HepG2 (cell line): Measurements from ENCODE around the gene INAFM1. TPM values are rescaled to one million over a fixed set of nuclear protein-coding genes. Genes with fewer than 3 reads are reported as not detected.

Source experiments
- ATF7-NPFF ChIP-seq: sonication (generic); formaldehyde crosslinking; IDR thresholded peaks from 2 replicates; pipeline ENCODE4 v1.8.1; 2023; ENCODE audit warnings: mild to moderate bottlenecking, low read depth, missing genetic modification reagents, moderate library complexity
- DPF2 ChIP-seq: sonication (generic); formaldehyde crosslinking; IDR thresholded peaks from 2 replicates; pipeline ENCODE4 v1.4.0; 2020; ENCODE audit warnings: mild to moderate bottlenecking, low read depth, missing genetic modification reagents, borderline replicate concordance
- ETV6 ChIP-seq: sonication (generic); formaldehyde crosslinking; conservative IDR thresholded peaks from 2 replicates; pipeline ENCODE4 v1.4.0; 2020; ENCODE audit warnings: missing genetic modification reagents
- FOXC1 ChIP-seq: sonication (generic); formaldehyde crosslinking; IDR thresholded peaks from 2 replicates; pipeline ENCODE4 v1.8.0; 2022; ENCODE audit warnings: mild to moderate bottlenecking, missing genetic modification reagents, borderline replicate concordance
- HHEX ChIP-seq: IDR thresholded peaks from 2 replicates; pipeline ENCODE4 v1.6.1; 2016; ENCODE audit warnings: control low read depth
- JDP2 ChIP-seq: sonication (generic); formaldehyde crosslinking; IDR thresholded peaks from 2 replicates; pipeline ENCODE4 v1.8.1; 2022; ENCODE audit warnings: missing genetic modification reagents, borderline replicate concordance
- MAFG ChIP-seq: sonication (generic); formaldehyde crosslinking; IDR thresholded peaks from 2 replicates; pipeline ENCODE4 v1.5.1; 2020; ENCODE audit warnings: mild to moderate bottlenecking, missing genetic modification reagents
- MYNN ChIP-seq: sonication (generic); formaldehyde crosslinking; IDR thresholded peaks from 2 replicates; pipeline ENCODE4 v1.4.0; 2020; ENCODE audit warnings: mild to moderate bottlenecking, low read depth, missing genetic modification reagents
- RARG ChIP-seq: sonication (generic); formaldehyde crosslinking; IDR thresholded peaks from 2 replicates; pipeline ENCODE4 v1.4.0; 2020; ENCODE audit warnings: low read depth, mild to moderate bottlenecking, missing genetic modification reagents
- SATB2 ChIP-seq: sonication (generic); formaldehyde crosslinking; IDR thresholded peaks from 2 replicates; pipeline ENCODE4 v1.5.0; 2020; ENCODE audit warnings: missing genetic modification reagents
- ZNF30 ChIP-seq: sonication (generic); formaldehyde crosslinking; IDR thresholded peaks from 2 replicates; pipeline ENCODE4 v1.5.0; 2020; ENCODE audit warnings: mild to moderate bottlenecking, missing genetic modification reagents
- ZNF331 ChIP-seq: sonication (generic); formaldehyde crosslinking; IDR thresholded peaks from 2 replicates; pipeline ENCODE4 v1.4.0; 2020; ENCODE audit warnings: missing genetic modification reagents
- ZNF501 ChIP-seq: sonication (generic); formaldehyde crosslinking; IDR thresholded peaks from 2 replicates; pipeline ENCODE4 v1.5.1; 2020; ENCODE audit warnings: mild to moderate bottlenecking, moderate library complexity, missing genetic modification reagents
- ZNF614 ChIP-seq: IDR thresholded peaks from 2 replicates; pipeline ENCODE4 v1.6.1; 2018; ENCODE audit warnings: missing biosample characterization, missing genetic modification reagents, inconsistent platforms, borderline replicate concordance
- ZSCAN31 ChIP-seq: sonication (generic); formaldehyde crosslinking; IDR thresholded peaks from 2 replicates; pipeline ENCODE4 v1.5.0; 2020; ENCODE audit warnings: low read depth, mild to moderate bottlenecking, missing genetic modification reagents
- polyA plus RNA-seq, 8 experiments: library from polyadenylated mRNA; depleted of rRNA in 3 of 8; stranded (reverse) in 7 of 8; unstranded in 1 of 8; fragments of >200 nt; fragmentation: Illumina TruSeq in 4 of 8; extraction: Trizol in 4 of 8; gene quantifications; 2 replicates each; pipeline versions ENCODE4 v1.2.1 to v1.2.3, GENCODE V29; 2011 to 2016; ENCODE audit warnings: low read depth in 4 of 8, missing spikeins in 1 of 8, mixed read lengths in 1 of 8; ENCODE audit not compliant: insufficient read depth in 1 of 8
- total RNA-seq, 5 experiments: library from RNA; depleted of rRNA; stranded (reverse); fragments of >200 nt; fragmentation: Illumina TruSeq; extraction: Trizol; gene quantifications; 2 replicates each; pipeline ENCODE4 v1.2.3, GENCODE V29; 2016; ENCODE audit warnings: low read depth in 1 of 5
- TF ChIP-seq, protein P1 (sequence below): sonication (generic); formaldehyde crosslinking; IDR thresholded peaks from 2 replicates; pipeline ENCODE4 v1.4.0; 2020; ENCODE audit warnings: missing genetic modification reagents
- TF ChIP-seq, protein P2 (sequence below): IDR thresholded peaks from 2 replicates; pipeline ENCODE4 v1.6.1; 2018; ENCODE audit warnings: missing genetic modification reagents
- TF ChIP-seq, protein P3 (sequence below): sonication (generic); formaldehyde crosslinking; IDR thresholded peaks from 2 replicates; pipeline ENCODE4 v1.4.0; 2020; ENCODE audit warnings: mild to moderate bottlenecking, missing genetic modification reagents
- TF ChIP-seq, protein P4 (sequence below): sonication (generic); formaldehyde crosslinking; IDR thresholded peaks from 2 replicates; pipeline ENCODE4 v1.5.0; 2020; ENCODE audit warnings: missing genetic modification reagents
- TF ChIP-seq, protein P5 (sequence below): IDR thresholded peaks from 2 replicates; pipeline ENCODE4 v1.6.1; 2016; ENCODE audit warnings: low read depth, borderline replicate concordance
- TF ChIP-seq, protein P6 (sequence below): sonication (generic); formaldehyde crosslinking; IDR thresholded peaks from 2 replicates; pipeline ENCODE4 v1.4.0; 2020; ENCODE audit warnings: missing genetic modification reagents, borderline replicate concordance

INAFM1 gene
- total and polyA plus RNA-seq, 2 of the 13 experiments (the other 11 are each of a cell fraction or from before 2014, with no cell fraction given): 0.88 to 1.9 TPM

DNA sequence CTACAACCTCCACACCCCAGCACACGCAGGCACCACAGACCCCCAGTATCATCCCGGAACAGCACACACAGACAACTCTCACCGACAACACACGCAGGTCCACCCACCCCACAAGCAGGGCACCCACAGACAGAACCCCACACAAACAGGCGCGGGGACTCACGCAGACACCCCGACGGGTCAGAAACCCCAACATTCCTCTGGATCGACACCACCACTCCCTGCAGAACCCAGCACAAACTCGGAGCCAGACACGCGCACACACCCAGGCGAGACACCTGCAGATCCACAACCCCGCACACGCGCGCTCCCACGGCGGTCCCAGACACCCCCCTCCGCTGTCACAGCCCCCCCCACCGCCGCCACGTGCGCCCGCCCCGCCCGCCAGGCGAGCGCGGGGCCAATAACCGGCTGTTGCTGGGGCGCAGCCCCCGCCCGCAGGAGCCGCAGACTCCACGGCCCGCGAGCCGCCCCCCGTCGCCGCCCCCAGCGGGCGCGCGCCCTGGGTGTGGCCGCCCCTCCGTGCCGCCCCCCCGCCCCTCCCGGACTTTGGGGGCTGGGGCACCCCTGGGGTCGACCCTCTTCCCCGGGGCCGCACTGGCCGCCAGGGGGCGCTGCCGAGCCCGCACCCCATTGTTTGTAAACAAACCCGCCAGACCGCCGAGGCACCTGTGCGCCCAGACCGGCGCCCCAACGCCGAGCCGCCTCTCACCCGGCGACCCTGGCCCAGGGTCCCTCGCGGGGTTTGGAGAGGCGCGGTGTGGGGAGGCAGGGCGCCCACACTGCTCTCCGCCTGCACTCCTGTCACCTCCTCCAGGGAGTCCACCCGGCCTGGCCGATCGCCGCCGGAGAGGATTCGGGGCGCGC, 44.4 kb upstream of the INAFM1 start (continued):
- TF ChIP-seq, protein P1, sequence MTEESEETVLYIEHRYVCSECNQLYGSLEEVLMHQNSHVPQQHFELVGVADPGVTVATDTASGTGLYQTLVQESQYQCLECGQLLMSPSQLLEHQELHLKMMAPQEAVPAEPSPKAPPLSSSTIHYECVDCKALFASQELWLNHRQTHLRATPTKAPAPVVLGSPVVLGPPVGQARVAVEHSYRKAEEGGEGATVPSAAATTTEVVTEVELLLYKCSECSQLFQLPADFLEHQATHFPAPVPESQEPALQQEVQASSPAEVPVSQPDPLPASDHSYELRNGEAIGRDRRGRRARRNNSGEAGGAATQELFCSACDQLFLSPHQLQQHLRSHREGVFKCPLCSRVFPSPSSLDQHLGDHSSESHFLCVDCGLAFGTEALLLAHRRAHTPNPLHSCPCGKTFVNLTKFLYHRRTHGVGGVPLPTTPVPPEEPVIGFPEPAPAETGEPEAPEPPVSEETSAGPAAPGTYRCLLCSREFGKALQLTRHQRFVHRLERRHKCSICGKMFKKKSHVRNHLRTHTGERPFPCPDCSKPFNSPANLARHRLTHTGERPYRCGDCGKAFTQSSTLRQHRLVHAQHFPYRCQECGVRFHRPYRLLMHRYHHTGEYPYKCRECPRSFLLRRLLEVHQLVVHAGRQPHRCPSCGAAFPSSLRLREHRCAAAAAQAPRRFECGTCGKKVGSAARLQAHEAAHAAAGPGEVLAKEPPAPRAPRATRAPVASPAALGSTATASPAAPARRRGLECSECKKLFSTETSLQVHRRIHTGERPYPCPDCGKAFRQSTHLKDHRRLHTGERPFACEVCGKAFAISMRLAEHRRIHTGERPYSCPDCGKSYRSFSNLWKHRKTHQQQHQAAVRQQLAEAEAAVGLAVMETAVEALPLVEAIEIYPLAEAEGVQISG (CRISPR knock-in tag): 0 out of 2 replicates have a peak, but pooled peaks have one; percentile 33
- TF ChIP-seq ZNF30 (CRISPR knock-in tag): no peak
- no peak for TF ChIP-seq DPF2 (CRISPR knock-in tag)
- TF ChIP-seq FOXC1: no peak
- TF ChIP-seq ATF7-NPFF (CRISPR knock-in tag): peak; percentile 53; the same call in 1 of the 2 replicates
- TF ChIP-seq ZSCAN31 (CRISPR knock-in tag): no peak
- TF ChIP-seq SATB2 (CRISPR knock-in tag): no peak
- TF ChIP-seq HHEX (CRISPR knock-in tag): no peak
- TF ChIP-seq, protein P2, sequence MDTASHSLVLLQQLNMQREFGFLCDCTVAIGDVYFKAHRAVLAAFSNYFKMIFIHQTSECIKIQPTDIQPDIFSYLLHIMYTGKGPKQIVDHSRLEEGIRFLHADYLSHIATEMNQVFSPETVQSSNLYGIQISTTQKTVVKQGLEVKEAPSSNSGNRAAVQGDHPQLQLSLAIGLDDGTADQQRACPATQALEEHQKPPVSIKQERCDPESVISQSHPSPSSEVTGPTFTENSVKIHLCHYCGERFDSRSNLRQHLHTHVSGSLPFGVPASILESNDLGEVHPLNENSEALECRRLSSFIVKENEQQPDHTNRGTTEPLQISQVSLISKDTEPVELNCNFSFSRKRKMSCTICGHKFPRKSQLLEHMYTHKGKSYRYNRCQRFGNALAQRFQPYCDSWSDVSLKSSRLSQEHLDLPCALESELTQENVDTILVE: no peak
- no peak for TF ChIP-seq JDP2 (CRISPR knock-in tag)
- TF ChIP-seq ZNF614 (CRISPR knock-in tag): no peak
- TF ChIP-seq MAFG (CRISPR knock-in tag): no peak
- TF ChIP-seq ZNF331 (CRISPR knock-in tag): no peak
- no peak for TF ChIP-seq ETV6
- TF ChIP-seq, protein P3, sequence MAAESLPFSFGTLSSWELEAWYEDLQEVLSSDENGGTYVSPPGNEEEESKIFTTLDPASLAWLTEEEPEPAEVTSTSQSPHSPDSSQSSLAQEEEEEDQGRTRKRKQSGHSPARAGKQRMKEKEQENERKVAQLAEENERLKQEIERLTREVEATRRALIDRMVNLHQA: no peak
- TF ChIP-seq MYNN (CRISPR knock-in tag): no peak
- TF ChIP-seq, protein P4, sequence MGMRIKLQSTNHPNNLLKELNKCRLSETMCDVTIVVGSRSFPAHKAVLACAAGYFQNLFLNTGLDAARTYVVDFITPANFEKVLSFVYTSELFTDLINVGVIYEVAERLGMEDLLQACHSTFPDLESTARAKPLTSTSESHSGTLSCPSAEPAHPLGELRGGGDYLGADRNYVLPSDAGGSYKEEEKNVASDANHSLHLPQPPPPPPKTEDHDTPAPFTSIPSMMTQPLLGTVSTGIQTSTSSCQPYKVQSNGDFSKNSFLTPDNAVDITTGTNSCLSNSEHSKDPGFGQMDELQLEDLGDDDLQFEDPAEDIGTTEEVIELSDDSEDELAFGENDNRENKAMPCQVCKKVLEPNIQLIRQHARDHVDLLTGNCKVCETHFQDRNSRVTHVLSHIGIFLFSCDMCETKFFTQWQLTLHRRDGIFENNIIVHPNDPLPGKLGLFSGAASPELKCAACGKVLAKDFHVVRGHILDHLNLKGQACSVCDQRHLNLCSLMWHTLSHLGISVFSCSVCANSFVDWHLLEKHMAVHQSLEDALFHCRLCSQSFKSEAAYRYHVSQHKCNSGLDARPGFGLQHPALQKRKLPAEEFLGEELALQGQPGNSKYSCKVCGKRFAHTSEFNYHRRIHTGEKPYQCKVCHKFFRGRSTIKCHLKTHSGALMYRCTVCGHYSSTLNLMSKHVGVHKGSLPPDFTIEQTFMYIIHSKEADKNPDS (CRISPR knock-in tag): no peak
- no peak for TF ChIP-seq RARG (CRISPR knock-in tag)
- TF ChIP-seq ZNF501 (CRISPR knock-in tag): peak; percentile 1; the same call in 1 of the 2 replicates
- TF ChIP-seq, protein P5, sequence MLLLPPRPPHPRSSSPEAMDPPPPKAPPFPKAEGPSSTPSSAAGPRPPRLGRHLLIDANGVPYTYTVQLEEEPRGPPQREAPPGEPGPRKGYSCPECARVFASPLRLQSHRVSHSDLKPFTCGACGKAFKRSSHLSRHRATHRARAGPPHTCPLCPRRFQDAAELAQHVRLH: no peak
- TF ChIP-seq, protein P6, sequence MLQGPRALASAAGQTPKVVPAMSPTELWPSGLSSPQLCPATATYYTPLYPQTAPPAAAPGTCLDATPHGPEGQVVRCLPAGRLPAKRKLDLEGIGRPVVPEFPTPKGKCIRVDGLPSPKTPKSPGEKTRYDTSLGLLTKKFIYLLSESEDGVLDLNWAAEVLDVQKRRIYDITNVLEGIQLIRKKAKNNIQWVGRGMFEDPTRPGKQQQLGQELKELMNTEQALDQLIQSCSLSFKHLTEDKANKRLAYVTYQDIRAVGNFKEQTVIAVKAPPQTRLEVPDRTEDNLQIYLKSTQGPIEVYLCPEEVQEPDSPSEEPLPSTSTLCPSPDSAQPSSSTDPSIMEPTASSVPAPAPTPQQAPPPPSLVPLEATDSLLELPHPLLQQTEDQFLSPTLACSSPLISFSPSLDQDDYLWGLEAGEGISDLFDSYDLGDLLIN: no peak
